Testis (tissue), 3 donors: Measurements from ENCODE around the gene SCT. TPM values are rescaled to one million over a fixed set of nuclear protein-coding genes. Genes with fewer than 3 reads are reported as not detected.

Experiments used
- DNase-seq: peaks from one replicate; pipeline ENCODE4 v3.0.0-alpha.2; 2019
- H3K27ac ChIP-seq, 2 donors: fragments of 200-600 bp; sonication (generic); one replicate each; pipeline ENCODE4 v1.5.1; 2019
- H3K27me3 ChIP-seq: fragments of 200-600 bp; sonication (generic); one replicate; pipeline ENCODE4 v1.5.1; 2019
- H3K36me3 ChIP-seq: fragments of 200-600 bp; sonication (generic); one replicate; pipeline ENCODE4 v1.5.1; 2017; ENCODE audit warnings: low read depth; ENCODE audit errors: missing control alignments
- H3K4me1 ChIP-seq: fragments of 200-600 bp; sonication (generic); one replicate; pipeline ENCODE4 v1.5.1; 2019
- H3K4me3 ChIP-seq, 2 donors: fragments of 200-600 bp; sonication (generic); one replicate each; pipeline ENCODE4 v1.5.1; 2017 to 2019
- H3K9me3 ChIP-seq: fragments of 200-600 bp; sonication (generic); one replicate; pipeline ENCODE4 v1.5.1; 2017
- POLR2A ChIP-seq: fragments of 450-650 bp; IDR thresholded peaks from one replicate; pipeline ENCODE4 v1.6.1; 2017; ENCODE audit warnings: antibody characterized with exemption, mild to moderate bottlenecking, moderate library complexity
- WGBS, 2 donors: methylation state at CpG; one replicate each; pipeline ENCODE4 v1.1.5; 2018; 5-methylcytosine and 5-hydroxymethylcytosine counted together
- intact Hi-C: fragments of 100-400 bp; cut with DNase I; formaldehyde crosslinking; loops from one replicate; pipeline ENCODE4 v1.15.1; 2023; ENCODE audit warnings: low total_unique reads
- polyA plus RNA-seq: library from polyadenylated mRNA; stranded (reverse); fragments of 350-450 nt; fragmentation: Illumina TruSeq; extraction: RNeasy Lipid Tissue Mini Kit (QIAGEN cat#74804); gene quantifications from one replicate; pipeline ENCODE4 v1.2.3, GENCODE V29; 2014; ENCODE audit warnings: low read depth, low replicate concordance; ENCODE audit not compliant: insufficient read depth
- total RNA-seq, 2 donors: library from RNA; depleted of rRNA; stranded (reverse); fragments of >200 nt; gene quantifications; one replicate each; pipeline ENCODE4 v1.2.3, GENCODE V29; 2016
- TF ChIP-seq, protein P1 (sequence below), 3 experiments: fragments of 450-650 bp in 2 of 3; fragments of 200-600 bp in 1 of 3; sonication (generic) in 1 of 3; IDR thresholded peaks; one replicate each; pipeline ENCODE4 v1.5.1; 2016 to 2019; ENCODE audit warnings: antibody characterized with exemption in 3 of 3, mild to moderate bottlenecking in 2 of 3, moderate library complexity in 1 of 3

SCT gene
- total and polyA plus RNA-seq, 3 donors from 2014 or later = 1.5 to 9.3 (median 3.4) TPM

DNA sequence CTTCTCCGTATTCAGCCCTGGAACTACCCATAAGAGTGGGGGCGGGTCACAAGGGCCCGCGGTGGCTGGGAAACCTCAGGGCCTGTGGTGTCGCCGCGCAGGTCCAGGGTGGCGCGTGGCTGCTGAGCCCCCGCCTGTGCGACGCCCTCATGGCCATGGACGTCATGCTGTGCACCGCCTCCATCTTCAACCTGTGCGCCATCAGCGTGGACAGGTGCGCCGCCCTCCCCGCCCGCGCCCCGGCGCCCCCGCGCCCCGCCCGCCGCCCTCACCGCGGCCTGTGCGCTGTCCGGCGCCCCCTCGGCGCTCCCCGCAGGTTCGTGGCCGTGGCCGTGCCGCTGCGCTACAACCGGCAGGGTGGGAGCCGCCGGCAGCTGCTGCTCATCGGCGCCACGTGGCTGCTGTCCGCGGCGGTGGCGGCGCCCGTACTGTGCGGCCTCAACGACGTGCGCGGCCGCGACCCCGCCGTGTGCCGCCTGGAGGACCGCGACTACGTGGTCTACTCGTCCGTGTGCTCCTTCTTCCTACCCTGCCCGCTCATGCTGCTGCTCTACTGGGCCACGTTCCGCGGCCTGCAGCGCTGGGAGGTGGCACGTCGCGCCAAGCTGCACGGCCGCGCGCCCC lies 12.5 kb upstream of the SCT start:
- H3K4me3 ChIP-seq = no peak overlapping the region
- H3K27ac ChIP-seq = no peak overlapping the region
- H3K9me3 ChIP-seq = no peaks in the 10 kb centered on the region
- no peaks in the 10 kb centered on the region for H3K4me1 ChIP-seq
- TF ChIP-seq, protein P1, sequence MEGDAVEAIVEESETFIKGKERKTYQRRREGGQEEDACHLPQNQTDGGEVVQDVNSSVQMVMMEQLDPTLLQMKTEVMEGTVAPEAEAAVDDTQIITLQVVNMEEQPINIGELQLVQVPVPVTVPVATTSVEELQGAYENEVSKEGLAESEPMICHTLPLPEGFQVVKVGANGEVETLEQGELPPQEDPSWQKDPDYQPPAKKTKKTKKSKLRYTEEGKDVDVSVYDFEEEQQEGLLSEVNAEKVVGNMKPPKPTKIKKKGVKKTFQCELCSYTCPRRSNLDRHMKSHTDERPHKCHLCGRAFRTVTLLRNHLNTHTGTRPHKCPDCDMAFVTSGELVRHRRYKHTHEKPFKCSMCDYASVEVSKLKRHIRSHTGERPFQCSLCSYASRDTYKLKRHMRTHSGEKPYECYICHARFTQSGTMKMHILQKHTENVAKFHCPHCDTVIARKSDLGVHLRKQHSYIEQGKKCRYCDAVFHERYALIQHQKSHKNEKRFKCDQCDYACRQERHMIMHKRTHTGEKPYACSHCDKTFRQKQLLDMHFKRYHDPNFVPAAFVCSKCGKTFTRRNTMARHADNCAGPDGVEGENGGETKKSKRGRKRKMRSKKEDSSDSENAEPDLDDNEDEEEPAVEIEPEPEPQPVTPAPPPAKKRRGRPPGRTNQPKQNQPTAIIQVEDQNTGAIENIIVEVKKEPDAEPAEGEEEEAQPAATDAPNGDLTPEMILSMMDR (IDR thresholded peaks at IDR 0.05) = no peak
- no peak for TF ChIP-seq POLR2A
- no peaks in the 10 kb centered on the region for H3K36me3 ChIP-seq
- intact Hi-C loops = no loop called here
- no peaks in the 10 kb centered on the region for H3K27me3 ChIP-seq
- 61% methylated on average over 69 of the region's 80 CpGs; no CpG with 5 or more reads in 1 of the 2 donors for WGBS, 2 donors
- no peak for DNase-seq

GRCh38 chr11:638631-639331 lies 11.8 kb upstream of the SCT start:
- Histone ChIP-seq H3K4me1 (no peaks in the 10 kb centered on the region), H3K36me3 (no peaks in the 10 kb centered on the region), H3K27ac (no peak overlapping the region), H3K27me3 (no peaks in the 10 kb centered on the region), H3K9me3 (no peaks in the 10 kb centered on the region), H3K4me3 (no peak overlapping the region)
- no peak for DNase-seq
- intact Hi-C loops = no loop called here
- WGBS, 2 donors = 45 to 56% methylated on average over 25 to 28 of the region's 28 CpGs
- TF ChIP-seq, protein P1 (IDR thresholded peaks at IDR 0.05) = no peak
- no peak for TF ChIP-seq POLR2A

- TF ChIP-seq, protein P1 (IDR thresholded peaks at IDR 0.05) = no peak
- no peak for TF ChIP-seq POLR2A
- 46 to 62% methylated on average over 54 to 55 of the region's 55 CpGs for WGBS, 2 donors
- intact Hi-C loops = no loop called here
- no peak overlapping the region for H3K4me3 ChIP-seq
- H3K9me3 ChIP-seq = no peaks in the 10 kb centered on the region
- no peak overlapping the region for H3K27ac ChIP-seq
- H3K27me3 ChIP-seq = no peaks in the 10 kb centered on the region
- H3K36me3 ChIP-seq = no peaks in the 10 kb centered on the region
- no peak for DNase-seq
- no peaks in the 10 kb centered on the region for H3K4me1 ChIP-seq
Observed at GRCh38 chr11:637593-638521, 10.9 kb upstream of the SCT start.

DNA sequence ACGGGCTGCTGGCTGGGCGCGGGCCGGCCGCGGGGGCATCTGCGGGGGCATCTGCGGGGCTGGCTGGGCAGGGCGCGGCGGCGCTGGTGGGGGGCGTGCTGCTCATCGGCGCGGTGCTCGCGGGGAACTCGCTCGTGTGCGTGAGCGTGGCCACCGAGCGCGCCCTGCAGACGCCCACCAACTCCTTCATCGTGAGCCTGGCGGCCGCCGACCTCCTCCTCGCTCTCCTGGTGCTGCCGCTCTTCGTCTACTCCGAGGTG lies 10.3 kb upstream of the SCT start:
- H3K27ac ChIP-seq = no peak overlapping the region
- H3K9me3 ChIP-seq = no peaks in the 10 kb centered on the region
- TF ChIP-seq, protein P1 (IDR thresholded peaks at IDR 0.05) = no peak
- TF ChIP-seq POLR2A = no peak
- no peak for DNase-seq
- no peaks in the 10 kb centered on the region for H3K4me1 ChIP-seq
- peak overlapping the region in 1 of 2 donors; percentile 9 for H3K4me3 ChIP-seq
- H3K36me3 ChIP-seq = no peaks in the 10 kb centered on the region
- H3K27me3 ChIP-seq = no peaks in the 10 kb centered on the region
- WGBS, 2 donors = 14 to 26% methylated on average over 4 to 34 of the region's 34 CpGs
- intact Hi-C loops = no loop called here
